Endothelial cell of umbilical vein (primary cell): ENCODE results near the gene DDX39A. TPM values are rescaled to one million over a fixed set of nuclear protein-coding genes. Genes with fewer than 3 reads are reported as not detected.

Experiments
- BruUV-seq: library from RNA; stranded (reverse); fragments of 400-500 nt; replicated peaks from 2 replicates; lab custom pipeline; 2021; lab: Mats Ljungman, UMichigan
- CTCF ChIA-PET: fragments of 300-600, 350-600 bp; sonication (Branson Sonifier 250); formaldehyde crosslinking; loops from one replicate; lab custom pipeline; 2021; ENCODE audit warnings: antibody characterized with exemption, inconsistent platforms; lab: Charles Lee
- POLR2A ChIA-PET: fragments of 300-600, 350-600 bp; sonication (Branson Sonifier 250); formaldehyde crosslinking; loops from one replicate; lab custom pipeline; 2021; ENCODE audit warnings: antibody characterized with exemption, inconsistent platforms; lab: Charles Lee
- DNase-seq: peaks from one replicate; pipeline ENCODE4 v3.0.0-alpha.2; 2011; ENCODE audit warnings: low read depth, low spot score
- FAIRE-seq: peaks from 2 replicates; lab custom pipeline; 2011; peaks lifted over from hg19 to GRCh38; lab: Jason Lieb, UNC
- H2AFZ ChIP-seq: 2 replicates; pipeline ENCODE4 v1.6.0; 2012; ENCODE audit warnings: low read depth, low read length, control low read depth, inconsistent platforms
- H3K27ac ChIP-seq: 2 replicates; pipeline ENCODE4 v1.5.1; 2011; ENCODE audit warnings: low read depth, mild to moderate bottlenecking, control low read depth, low read length, moderate library complexity; ENCODE audit not compliant: insufficient read depth
- H3K27me3 ChIP-seq, 2 experiments: 2 replicates each; pipeline versions ENCODE4 v1.6.0 to v1.6.1; 2011; ENCODE audit warnings: low read length in 2 of 2, mixed read lengths in 1 of 2; ENCODE audit not compliant: control insufficient read depth in 2 of 2, insufficient read depth in 2 of 2
- H3K36me3 ChIP-seq, 2 experiments: 2 replicates in 1 of 2; 3 replicates in 1 of 2; pipeline ENCODE4 v1.5.1; 2011; ENCODE audit warnings: low read length in 2 of 2, mild to moderate bottlenecking in 1 of 2, moderate library complexity in 1 of 2; ENCODE audit not compliant: control insufficient read depth in 2 of 2, insufficient read depth in 2 of 2; ENCODE audit errors: extremely low read depth in 1 of 2
- H3K4me1 ChIP-seq: 3 replicates; pipeline ENCODE4 v1.5.1; 2011; ENCODE audit warnings: mild to moderate bottlenecking, low read length; ENCODE audit not compliant: control insufficient read depth, insufficient read depth; ENCODE audit errors: extremely low read depth
- H3K4me2 ChIP-seq: 2 replicates; pipeline ENCODE4 v1.6.1; 2011; ENCODE audit warnings: low read length, control low read depth, mixed read lengths; ENCODE audit not compliant: insufficient read depth
- H3K4me3 ChIP-seq, 3 experiments: fragments of 200-600 bp in 1 of 3; sonication (generic), shearing (Covaris generic) in 1 of 3; replicated peaks in 1 of 3; 2 replicates each; pipeline ENCODE4 v1.5.1; 2011 to 2016; ENCODE audit warnings: control low read depth in 3 of 3, low read length in 3 of 3, mild to moderate bottlenecking in 2 of 3, inconsistent platforms in 1 of 3, low read depth in 1 of 3, moderate library complexity in 1 of 3; ENCODE audit not compliant: insufficient read depth in 1 of 3
- H3K79me2 ChIP-seq: 2 replicates; pipeline ENCODE4 v1.6.0; 2012; ENCODE audit warnings: low read length, inconsistent platforms; ENCODE audit not compliant: control insufficient read depth, insufficient read depth
- H3K9ac ChIP-seq: replicated peaks from 2 replicates; pipeline ENCODE3; 2011; ENCODE audit warnings: low read length, control low read depth; ENCODE audit not compliant: insufficient read depth; ENCODE audit errors: extremely low read depth
- H3K9me1 ChIP-seq: replicated peaks from 3 replicates; pipeline ENCODE4 v1.6.0; 2011; ENCODE audit warnings: mild to moderate bottlenecking, low read length; ENCODE audit not compliant: control insufficient read depth, insufficient read depth; ENCODE audit errors: extremely low read depth
- H3K9me3 ChIP-seq: replicated peaks from 2 replicates; pipeline ENCODE4 v1.5.1; 2012; ENCODE audit warnings: low read length, inconsistent platforms; ENCODE audit not compliant: control insufficient read depth, insufficient read depth
- H4K20me1 ChIP-seq: replicated peaks from 2 replicates; pipeline ENCODE3; 2011; ENCODE audit warnings: mild to moderate bottlenecking, low read length; ENCODE audit not compliant: control insufficient read depth, insufficient read depth; ENCODE audit errors: extremely low read depth
- EZH2 ChIP-seq: IDR thresholded peaks from 2 replicates; pipeline ENCODE4 v1.6.1; 2012; ENCODE audit warnings: borderline replicate concordance, low read depth, mild to moderate bottlenecking, moderate library complexity, low read length, inconsistent platforms; ENCODE audit not compliant: severe bottlenecking
- FOS ChIP-seq: IDR thresholded peaks from 2 replicates; pipeline ENCODE4 v1.6.1; 2011; ENCODE audit warnings: mild to moderate bottlenecking, low read length, moderate library complexity, borderline replicate concordance; ENCODE audit not compliant: insufficient read depth
- GATA2 ChIP-seq: IDR thresholded peaks from 2 replicates; pipeline ENCODE4 v1.7.0; 2011; ENCODE audit warnings: low read depth, mild to moderate bottlenecking, moderate library complexity, mixed read lengths, low read length; ENCODE audit not compliant: insufficient read length, insufficient read depth
- JUN ChIP-seq: IDR thresholded peaks from 2 replicates; pipeline ENCODE4 v1.6.1; 2011; ENCODE audit warnings: borderline replicate concordance, low read depth; ENCODE audit not compliant: insufficient read length, insufficient read depth
- MYC ChIP-seq: IDR thresholded peaks from one replicate; pipeline ENCODE4 v1.6.1; 2011; ENCODE audit warnings: mild to moderate bottlenecking, low read depth, low read length
- POLR2A ChIP-seq: IDR thresholded peaks from 2 replicates; pipeline ENCODE4 v1.6.1; 2012; ENCODE audit warnings: low read depth, mild to moderate bottlenecking, control low read depth, low read length
- POLR2AphosphoS5 ChIP-seq: IDR thresholded peaks from 2 replicates; pipeline ENCODE4 v1.6.1; 2012; ENCODE audit warnings: low read depth, mild to moderate bottlenecking, control low read depth, low read length, moderate library complexity; ENCODE audit not compliant: insufficient read depth
- dilution Hi-C: fragments of 300-500 bp; cut with MboI; formaldehyde crosslinking; loops from one replicate; pipeline ENCODE4 v1.15.0; 2019; ENCODE audit warnings: low sequenced_read_pairs; ENCODE audit not compliant: extremely low pct_ligation_motif_present
- intact Hi-C: fragments of 100-400 bp; cut with micrococcal nuclease; formaldehyde crosslinking; loops from one replicate; pipeline ENCODE4 v1.10.0; 2022
- polyA plus RNA-seq, 4 experiments: library from polyadenylated mRNA; depleted of rRNA in 3 of 4; stranded (reverse) in 3 of 4; unstranded in 1 of 4; fragments of >200 nt; gene quantifications; 2 replicates each; pipeline versions ENCODE4 v1.2.1 to v1.2.3, GENCODE V29; 2011 to 2012; ENCODE audit warnings: missing spikeins in 1 of 4
- total RNA-seq: library from RNA; stranded (reverse); gene quantifications from 2 replicates; pipeline ENCODE4 v1.2.3, GENCODE V29; 2021
- TF ChIP-seq, protein P1 (sequence below): IDR thresholded peaks from 2 replicates; pipeline ENCODE4 v1.6.1; 2011; ENCODE audit not compliant: insufficient read depth, insufficient read length
- TF ChIP-seq, protein P2 (sequence below), 2 donors: IDR thresholded peaks; 1 replicate in 1 of 2; 2 replicates in 1 of 2; pipeline ENCODE4 v1.5.1; 2011; ENCODE audit warnings: low read length in 2 of 2, mild to moderate bottlenecking in 2 of 2, moderate library complexity in 2 of 2, control low read depth in 1 of 2, inconsistent platforms in 1 of 2, low read depth in 1 of 2; ENCODE audit not compliant: insufficient read depth in 1 of 2; ENCODE audit errors: extremely low read depth in 1 of 2

DDX39A gene
- total and polyA plus RNA-seq, 2 donors (not counting 3 experiments of a cell fraction or from before 2014, with no cell fraction given): 157 to 158 TPM

GRCh38 chr19:14395262-14395661, 23.9 kb downstream of the DDX39A start:
- POLR2A ChIA-PET: no interaction called here
- no peak overlapping the region for H3K4me2 ChIP-seq
- BruUV-seq: no TSS peak
- FAIRE-seq (no peak), DNase-seq (no peak)
- no peaks in the 10 kb centered on the region for H4K20me1 ChIP-seq
- no peaks in the 10 kb centered on the region for H3K27me3 ChIP-seq
- H3K27ac ChIP-seq: no peak overlapping the region
- dilution Hi-C loops (no loop called here), intact Hi-C loops (no loop called here)
- TF ChIP-seq GATA2: no peak
- TF ChIP-seq POLR2AphosphoS5: no peak
- TF ChIP-seq POLR2A: no peak
- TF ChIP-seq, protein P1, sequence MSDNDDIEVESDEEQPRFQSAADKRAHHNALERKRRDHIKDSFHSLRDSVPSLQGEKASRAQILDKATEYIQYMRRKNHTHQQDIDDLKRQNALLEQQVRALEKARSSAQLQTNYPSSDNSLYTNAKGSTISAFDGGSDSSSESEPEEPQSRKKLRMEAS: no peak
- TF ChIP-seq EZH2: no peak
- no peaks in the 10 kb centered on the region for H3K36me3 ChIP-seq
- H3K9me1 ChIP-seq: no peaks in the 10 kb centered on the region
- H3K9ac ChIP-seq: no peak overlapping the region
- no peak overlapping the region for H2AFZ ChIP-seq
- no peak overlapping the region for H3K4me3 ChIP-seq
- H3K9me3 ChIP-seq: no peaks in the 10 kb centered on the region
- no peaks in the 10 kb centered on the region for H3K4me1 ChIP-seq
- CTCF ChIA-PET: no interaction called here
- no peaks in the 10 kb centered on the region for H3K79me2 ChIP-seq

GRCh38 chr19:14394167-14394566, 25.0 kb downstream of the DDX39A start:
- BruUV-seq: no TSS peak
- no peaks in the 10 kb centered on the region for H3K27me3 ChIP-seq
- TF ChIP-seq, protein P2, sequence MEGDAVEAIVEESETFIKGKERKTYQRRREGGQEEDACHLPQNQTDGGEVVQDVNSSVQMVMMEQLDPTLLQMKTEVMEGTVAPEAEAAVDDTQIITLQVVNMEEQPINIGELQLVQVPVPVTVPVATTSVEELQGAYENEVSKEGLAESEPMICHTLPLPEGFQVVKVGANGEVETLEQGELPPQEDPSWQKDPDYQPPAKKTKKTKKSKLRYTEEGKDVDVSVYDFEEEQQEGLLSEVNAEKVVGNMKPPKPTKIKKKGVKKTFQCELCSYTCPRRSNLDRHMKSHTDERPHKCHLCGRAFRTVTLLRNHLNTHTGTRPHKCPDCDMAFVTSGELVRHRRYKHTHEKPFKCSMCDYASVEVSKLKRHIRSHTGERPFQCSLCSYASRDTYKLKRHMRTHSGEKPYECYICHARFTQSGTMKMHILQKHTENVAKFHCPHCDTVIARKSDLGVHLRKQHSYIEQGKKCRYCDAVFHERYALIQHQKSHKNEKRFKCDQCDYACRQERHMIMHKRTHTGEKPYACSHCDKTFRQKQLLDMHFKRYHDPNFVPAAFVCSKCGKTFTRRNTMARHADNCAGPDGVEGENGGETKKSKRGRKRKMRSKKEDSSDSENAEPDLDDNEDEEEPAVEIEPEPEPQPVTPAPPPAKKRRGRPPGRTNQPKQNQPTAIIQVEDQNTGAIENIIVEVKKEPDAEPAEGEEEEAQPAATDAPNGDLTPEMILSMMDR (IDR thresholded peaks at IDR 0.05; ENCODE audit: extremely low read depth in 1 of 2, insufficient read depth in 1 of 2, low read depth in 1 of 2, low read length in 2 of 2): no peak
- no peak for TF ChIP-seq FOS
- TF ChIP-seq MYC: no peak
- TF ChIP-seq JUN: no peak
- TF ChIP-seq EZH2: no peak
- TF ChIP-seq POLR2A: no peak
- TF ChIP-seq, protein P1: no peak
- no peak overlapping the region for H3K9ac ChIP-seq
- H3K4me3 ChIP-seq: no peak overlapping the region
- H4K20me1 ChIP-seq: no peaks in the 10 kb centered on the region
- H3K36me3 ChIP-seq: no peaks in the 10 kb centered on the region
- ChIA-PET POLR2A (no interaction called here), CTCF (no interaction called here)
- FAIRE-seq: no peak
- no peaks in the 10 kb centered on the region for H3K9me1 ChIP-seq
- H3K9me3 ChIP-seq: no peaks in the 10 kb centered on the region
- no peak overlapping the region for H3K4me2 ChIP-seq
- DNase-seq: no peak
- H2AFZ ChIP-seq: no peak overlapping the region
- intact Hi-C loops: no loop called here
- dilution Hi-C loops: no loop called here
- H3K4me1 ChIP-seq: no peaks in the 10 kb centered on the region
- H3K27ac ChIP-seq: no peak overlapping the region
- H3K79me2 ChIP-seq: no peaks in the 10 kb centered on the region
